ENCODE measurements around the gene MYMX. TPM values are rescaled to one million over a fixed set of nuclear protein-coding genes. Genes with fewer than 3 reads are reported as not detected.

Gene MYMX
- total RNA-seq, 2 donors from 2014 or later: 1.7 to 1.8 TPM

DNA sequence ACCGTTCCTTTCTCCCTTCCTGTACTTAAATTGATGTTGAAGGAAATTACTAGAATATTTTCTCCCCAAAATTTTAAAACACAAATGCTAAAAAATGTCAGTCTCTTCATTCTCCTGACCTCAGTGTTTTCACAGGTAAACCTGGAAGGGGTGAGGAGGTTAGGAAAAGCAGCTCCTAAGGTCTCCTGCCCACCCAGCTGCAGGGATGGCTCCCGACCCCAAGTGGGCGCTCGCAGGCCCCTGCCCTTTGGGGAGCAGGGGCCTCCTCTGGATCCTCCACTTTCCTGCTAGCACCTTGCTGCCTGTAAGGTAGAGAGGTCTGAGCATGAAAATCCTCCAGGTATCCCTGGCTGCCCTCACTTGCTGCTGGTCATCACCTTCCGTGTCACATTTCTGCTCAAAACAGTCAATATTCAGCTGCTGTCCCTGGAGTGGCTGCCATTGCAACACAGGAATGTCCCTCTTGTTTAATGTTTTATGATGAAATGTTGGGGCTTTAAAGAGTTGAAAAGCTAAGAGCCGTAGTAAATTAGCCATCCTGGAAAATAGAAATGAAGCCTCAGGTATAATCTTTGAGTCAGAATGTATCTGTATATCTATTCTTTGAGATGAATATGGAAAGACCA lies 19.3 kb downstream of the MYMX start:
- Histone ChIP-seq H3K27ac (ENCODE audit: low read depth, low read length) (no peak overlapping the region), H3K9me3 (ENCODE audit: control insufficient read depth, low read length) (no peaks in the 10 kb centered on the region), H3K27me3 (ENCODE audit: control insufficient read depth, insufficient read depth, low read length, poor library complexity, severe bottlenecking) (no peaks in the 10 kb centered on the region), H3K4me1 (ENCODE audit: control insufficient read depth, insufficient read depth, low read length) (peaks cover 7% of the 10 kb centered on the region), H3K4me3 (ENCODE audit: low read length) (no peak overlapping the region), H3K36me3 (ENCODE audit: control insufficient read depth, insufficient read depth, low read length) (peaks cover 9% of the 10 kb centered on the region), H3K9ac (ENCODE audit: extremely low read depth, low read length, poor library complexity, severe bottlenecking) (no peak overlapping the region)
- 90 to 95% methylated on average over 4 to 5 of the region's 6 CpGs for WGBS, 2 experiments (ENCODE audit: insufficient coverage in 1 of 2, insufficient read length in 1 of 2)
- Mint-ChIP-seq H3K36me3 (ENCODE audit: low read depth) (peaks cover 26% of the 10 kb centered on the region), H3K4me3 (no peak overlapping the region), H3K27ac (no peak overlapping the region), H3K4me1 (peaks cover 24% of the 10 kb centered on the region), H3K9me3 (no peaks in the 10 kb centered on the region), H3K27me3 (ENCODE audit: insufficient read depth) (peaks cover 4% of the 10 kb centered on the region)
- TF ChIP-seq, protein P1, sequence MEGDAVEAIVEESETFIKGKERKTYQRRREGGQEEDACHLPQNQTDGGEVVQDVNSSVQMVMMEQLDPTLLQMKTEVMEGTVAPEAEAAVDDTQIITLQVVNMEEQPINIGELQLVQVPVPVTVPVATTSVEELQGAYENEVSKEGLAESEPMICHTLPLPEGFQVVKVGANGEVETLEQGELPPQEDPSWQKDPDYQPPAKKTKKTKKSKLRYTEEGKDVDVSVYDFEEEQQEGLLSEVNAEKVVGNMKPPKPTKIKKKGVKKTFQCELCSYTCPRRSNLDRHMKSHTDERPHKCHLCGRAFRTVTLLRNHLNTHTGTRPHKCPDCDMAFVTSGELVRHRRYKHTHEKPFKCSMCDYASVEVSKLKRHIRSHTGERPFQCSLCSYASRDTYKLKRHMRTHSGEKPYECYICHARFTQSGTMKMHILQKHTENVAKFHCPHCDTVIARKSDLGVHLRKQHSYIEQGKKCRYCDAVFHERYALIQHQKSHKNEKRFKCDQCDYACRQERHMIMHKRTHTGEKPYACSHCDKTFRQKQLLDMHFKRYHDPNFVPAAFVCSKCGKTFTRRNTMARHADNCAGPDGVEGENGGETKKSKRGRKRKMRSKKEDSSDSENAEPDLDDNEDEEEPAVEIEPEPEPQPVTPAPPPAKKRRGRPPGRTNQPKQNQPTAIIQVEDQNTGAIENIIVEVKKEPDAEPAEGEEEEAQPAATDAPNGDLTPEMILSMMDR (conservative IDR thresholded peaks at IDR 0.05): peak; percentile 50
- no peak for DNase-seq

DNA sequence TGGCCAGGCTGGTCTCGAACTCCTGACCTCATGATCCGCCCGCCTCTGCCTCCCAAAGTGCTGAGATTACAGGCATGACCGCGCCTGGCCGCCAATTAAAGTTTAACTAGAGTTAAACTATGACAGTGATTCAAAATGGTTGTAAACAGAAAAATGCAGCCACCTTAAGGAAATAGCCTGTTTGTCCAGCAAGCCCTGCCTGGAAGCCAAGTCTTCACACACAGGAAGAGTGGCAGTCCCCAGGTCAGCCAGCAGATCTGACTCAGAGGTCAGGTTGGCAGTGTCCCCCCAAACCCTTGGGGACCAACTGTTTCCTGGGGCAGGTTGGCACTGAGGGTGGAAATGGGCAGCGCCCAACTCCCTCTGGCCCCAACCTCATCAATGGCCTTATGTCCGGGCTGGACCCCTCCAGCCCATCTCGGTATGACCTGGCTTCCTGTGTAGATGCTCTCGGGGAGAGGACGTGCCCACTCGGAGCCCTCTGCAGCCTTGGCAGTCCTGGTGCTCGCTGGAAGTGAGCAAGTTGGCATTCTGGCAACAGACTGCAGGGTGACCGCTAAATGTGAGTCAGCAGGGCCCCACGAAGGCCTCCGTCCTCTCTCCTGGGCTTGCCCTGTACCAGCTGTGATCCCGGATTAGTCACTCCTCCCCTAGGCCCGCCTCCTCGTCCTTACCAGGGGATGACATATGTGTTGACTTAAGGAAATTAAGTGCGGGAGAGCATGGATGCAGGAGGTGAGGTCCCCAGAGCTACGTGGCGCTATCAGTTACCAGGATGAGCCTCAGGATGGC lies 20.5 kb downstream of the MYMX start:
- peaks cover 4% of the 10 kb centered on the region for H3K27me3 Mint-ChIP-seq (ENCODE audit: insufficient read depth)
- peak; percentile 92 for DNase-seq
- H3K4me3 Mint-ChIP-seq: peak overlapping the region; percentile 71
- peaks cover 24% of the 10 kb centered on the region for H3K4me1 Mint-ChIP-seq
- Histone ChIP-seq H3K27me3 (ENCODE audit: control insufficient read depth, insufficient read depth, low read length, poor library complexity, severe bottlenecking) (no peaks in the 10 kb centered on the region), H3K9me3 (ENCODE audit: control insufficient read depth, low read length) (no peaks in the 10 kb centered on the region), H3K36me3 (ENCODE audit: control insufficient read depth, insufficient read depth, low read length) (peaks cover 6% of the 10 kb centered on the region), H3K27ac (ENCODE audit: low read depth, low read length) (no peak overlapping the region), H3K9ac (ENCODE audit: extremely low read depth, low read length, poor library complexity, severe bottlenecking) (peak overlapping the region; percentile 87), H3K4me3 (ENCODE audit: low read length) (peak overlapping the region; percentile 81), H3K4me1 (ENCODE audit: control insufficient read depth, insufficient read depth, low read length) (peaks cover 7% of the 10 kb centered on the region)
- TF ChIP-seq, protein P1 (conservative IDR thresholded peaks at IDR 0.05): no peak
- peak overlapping the region; percentile 97 for H3K27ac Mint-ChIP-seq
- peaks cover 16% of the 10 kb centered on the region for H3K36me3 Mint-ChIP-seq (ENCODE audit: low read depth)
- 56 to 58% methylated on average over 12 to 22 of the region's 22 CpGs for WGBS, 2 experiments (ENCODE audit: insufficient coverage in 1 of 2, insufficient read length in 1 of 2)
- no peaks in the 10 kb centered on the region for H3K9me3 Mint-ChIP-seq

DNA sequence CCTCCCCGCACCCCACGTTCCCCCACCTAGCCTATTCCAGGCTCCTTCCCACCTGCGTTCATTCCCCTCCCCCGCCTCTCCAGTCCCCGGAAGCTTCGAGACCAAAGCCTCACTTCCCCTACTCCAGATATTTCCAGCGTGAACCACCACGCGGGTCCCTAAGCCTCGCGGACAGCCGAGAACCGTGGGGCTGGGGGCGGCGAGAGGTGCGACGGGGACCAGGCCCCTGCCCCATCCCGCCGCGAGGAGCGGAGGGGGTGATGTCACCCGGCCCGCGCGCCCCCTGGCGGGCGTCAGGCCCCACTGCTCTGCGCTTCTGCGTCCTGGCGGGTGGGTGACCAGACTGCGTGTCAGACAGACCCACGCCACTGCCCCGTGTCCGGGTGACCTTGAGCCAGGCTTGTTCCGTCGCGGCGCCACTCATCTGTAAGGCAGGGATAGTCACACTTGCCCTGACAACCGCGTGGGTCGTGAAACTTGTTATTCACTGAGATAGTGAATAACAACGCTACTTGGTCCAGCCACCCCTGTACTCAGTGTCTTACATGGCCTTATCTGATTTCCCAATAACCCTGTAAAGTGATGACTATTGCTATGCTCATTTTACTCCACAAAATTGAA lies 21.2 kb downstream of the MYMX start:
- no peak overlapping the region for H3K27ac ChIP-seq (ENCODE audit: low read depth, low read length)

More for the DNA sequence above, 21.2 kb downstream of the MYMX start:
- H3K36me3 Mint-ChIP-seq (ENCODE audit: low read depth): peaks cover 12% of the 10 kb centered on the region
- 4 to 5% methylated on average over 21 to 42 of the region's 42 CpGs for WGBS, 2 experiments (ENCODE audit: insufficient coverage in 1 of 2, insufficient read length in 1 of 2)
- peak overlapping the region; percentile 87 for H3K9ac ChIP-seq (ENCODE audit: extremely low read depth, low read length, poor library complexity, severe bottlenecking)
- peak; percentile 90 for DNase-seq
- peak overlapping the region; percentile 97 for H3K27ac Mint-ChIP-seq
- peak overlapping the region; percentile 81 for H3K4me3 ChIP-seq (ENCODE audit: low read length)
- no peaks in the 10 kb centered on the region for H3K27me3 ChIP-seq (ENCODE audit: control insufficient read depth, insufficient read depth, low read length, poor library complexity, severe bottlenecking)
- H3K36me3 ChIP-seq (ENCODE audit: control insufficient read depth, insufficient read depth, low read length): no peaks in the 10 kb centered on the region
- peaks cover 24% of the 10 kb centered on the region for H3K4me1 Mint-ChIP-seq
- no peaks in the 10 kb centered on the region for H3K9me3 ChIP-seq (ENCODE audit: control insufficient read depth, low read length)
- TF ChIP-seq, protein P1 (conservative IDR thresholded peaks at IDR 0.05): peak; percentile 99
- H3K4me3 Mint-ChIP-seq: peak overlapping the region; percentile 71
- peaks cover 7% of the 10 kb centered on the region for H3K4me1 ChIP-seq (ENCODE audit: control insufficient read depth, insufficient read depth, low read length)
- H3K27me3 Mint-ChIP-seq (ENCODE audit: insufficient read depth): peaks cover 4% of the 10 kb centered on the region
- no peaks in the 10 kb centered on the region for H3K9me3 Mint-ChIP-seq

Data from endodermal cell (in vitro differentiated cells).